GM19099 (cell line): Measurements from ENCODE around the gene PEX5.

Source experiments
- POLR2A ChIP-seq: IDR thresholded peaks from 3 replicates; pipeline ENCODE4 v1.6.1; 2011; ENCODE audit warnings: low read depth; ENCODE audit not compliant: insufficient read length; ENCODE audit errors: extremely low read depth

Gene PEX5

GRCh38 chr12:7229741-7230140, 40.3 kb downstream of the PEX5 start:
- no peak for TF ChIP-seq POLR2A

GRCh38 chr12:7241404-7242005, 52.0 kb downstream of the PEX5 start:
- no peak for TF ChIP-seq POLR2A

- TF ChIP-seq POLR2A: no peak
Observed at GRCh38 chr12:7242176-7243101, 53.0 kb downstream of the PEX5 start.

- TF ChIP-seq POLR2A: no peak
Observed at GRCh38 chr12:7259060-7259459, 69.6 kb downstream of the PEX5 start.
